Islet of Langerhans (tissue), 1 donor: ENCODE measurements around the gene SLC2A9.

ENCODE experiments used
- FAIRE-seq: peaks from one replicate; lab custom pipeline; 2011; peaks lifted over from hg19 to GRCh38; lab: Jason Lieb, UNC

SLC2A9 gene

GRCh38 chr4:10045481-10045880 is 24.2 kb upstream of the SLC2A9 start:
- no peak for FAIRE-seq

GRCh38 chr4:10041036-10041435 is 19.7 kb upstream of the SLC2A9 start:
- FAIRE-seq = no peak

GRCh38 chr4:10040049-10040892 is 19.0 kb upstream of the SLC2A9 start:
- FAIRE-seq = no peak

- no peak for FAIRE-seq
Observed at GRCh38 chr4:10036807-10037342, 15.6 kb upstream of the SLC2A9 start.

GRCh38 chr4:10035130-10035529 is 13.8 kb upstream of the SLC2A9 start:
- no peak for FAIRE-seq

- FAIRE-seq = no peak
Observed at GRCh38 chr4:10034612-10035104, 13.4 kb upstream of the SLC2A9 start.

GRCh38 chr4:10034136-10034535 is 12.8 kb upstream of the SLC2A9 start:
- FAIRE-seq = no peak

- FAIRE-seq = no peak
Observed at GRCh38 chr4:10033191-10033881, 12.0 kb upstream of the SLC2A9 start.

GRCh38 chr4:10032625-10033024 is 11.3 kb upstream of the SLC2A9 start:
- no peak for FAIRE-seq

GRCh38 chr4:10031668-10032590 is 10.6 kb upstream of the SLC2A9 start:
- no peak for FAIRE-seq

- FAIRE-seq = no peak
Observed at GRCh38 chr4:10030972-10031667, 9.8 kb upstream of the SLC2A9 start.

GRCh38 chr4:10029403-10029802 is 8.1 kb upstream of the SLC2A9 start:
- no peak for FAIRE-seq

- FAIRE-seq = no peak
Observed at GRCh38 chr4:10028910-10029309, 7.6 kb upstream of the SLC2A9 start.

GRCh38 chr4:10026485-10026884 is 5.2 kb upstream of the SLC2A9 start:
- no peak for FAIRE-seq

GRCh38 chr4:10025230-10025806 is 4.0 kb upstream of the SLC2A9 start:
- no peak for FAIRE-seq

- no peak for FAIRE-seq
Observed at GRCh38 chr4:10024303-10024702, 3.0 kb upstream of the SLC2A9 start.

GRCh38 chr4:10023806-10024205 is 2.5 kb upstream of the SLC2A9 start:
- FAIRE-seq = no peak

- FAIRE-seq = no peak
Observed at GRCh38 chr4:10023050-10023419, 1.7 kb upstream of the SLC2A9 start.

- no peak for FAIRE-seq
Observed at GRCh38 chr4:10022346-10023049, 1.2 kb upstream of the SLC2A9 start.

- FAIRE-seq = no peak
Observed at GRCh38 chr4:10021653-10022023, 341 bp upstream of the SLC2A9 start.

GRCh38 chr4:10020106-10020505 is 1.2 kb downstream of the SLC2A9 start:
- FAIRE-seq = no peak
